ENCODE results near the gene PLXNA1.

The PLXNA1 gene

DNA sequence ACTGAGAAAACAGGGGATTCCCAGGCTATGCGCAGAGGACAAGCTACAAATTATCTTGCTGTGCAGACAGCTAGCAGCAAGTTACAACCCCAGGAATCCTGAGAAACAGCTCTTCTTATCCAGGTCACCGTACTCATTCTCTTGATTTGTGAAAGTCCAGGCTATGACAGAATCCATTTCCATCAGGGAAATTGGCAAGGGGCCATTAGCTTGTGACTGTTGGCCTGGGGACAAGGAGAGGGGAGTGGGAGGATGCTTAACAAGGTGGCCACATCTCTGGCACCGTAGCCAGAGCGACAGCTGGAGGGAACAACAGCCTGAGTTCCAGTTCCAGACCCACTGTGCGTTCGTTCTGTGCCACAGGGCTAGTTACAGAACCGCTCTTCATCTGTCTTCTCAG, 44.9 kb upstream of the PLXNA1 start:
- no peak overlapping the region for H3K27ac ChIP-seq
- TF ChIP-seq CTCF (IDR thresholded peaks at IDR 0.05): no peak
- TF ChIP-seq ZFX (IDR thresholded peaks at IDR 0.05; ENCODE audit: borderline replicate concordance): no peak

- TF ChIP-seq CTCF (IDR thresholded peaks at IDR 0.05): no peak
- H3K27ac ChIP-seq: no peak overlapping the region
Measured at GRCh38 chr3:126938520-126939337, 44.2 kb upstream of the PLXNA1 start.

- TF ChIP-seq ZFX (IDR thresholded peaks at IDR 0.05; ENCODE audit: borderline replicate concordance) (no peak), CTCF (IDR thresholded peaks at IDR 0.05) (peak; percentile 13; the same call in 1 of the 2 replicates)
- H3K27ac ChIP-seq: no peak overlapping the region
Measured at GRCh38 chr3:126939338-126939718, 43.6 kb upstream of the PLXNA1 start.

DNA sequence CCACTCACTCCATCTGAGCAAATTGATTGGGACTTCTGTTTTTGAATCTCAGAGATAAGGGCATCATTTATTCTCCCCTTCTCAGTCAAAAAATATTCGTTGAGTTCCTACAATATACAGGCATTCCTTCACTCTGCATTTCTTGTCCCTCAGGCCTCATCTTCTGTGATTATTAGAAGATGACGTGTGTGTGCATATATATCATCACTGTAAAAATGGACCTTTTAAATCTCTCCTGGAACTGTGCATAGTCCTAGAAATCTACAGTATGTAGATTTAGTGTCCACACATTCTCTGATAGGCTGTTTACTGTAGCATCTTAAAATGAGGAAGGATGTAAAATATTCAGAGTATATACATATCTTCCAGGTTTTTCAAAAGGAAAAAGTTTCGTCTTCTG, 43.2 kb upstream of the PLXNA1 start:
- H3K27ac ChIP-seq: no peak overlapping the region
- TF ChIP-seq CTCF (IDR thresholded peaks at IDR 0.05): no peak
- TF ChIP-seq ZFX (IDR thresholded peaks at IDR 0.05; ENCODE audit: borderline replicate concordance): no peak

GRCh38 chr3:126941721-126942270, 41.1 kb upstream of the PLXNA1 start:
- TF ChIP-seq ZFX (IDR thresholded peaks at IDR 0.05; ENCODE audit: borderline replicate concordance) (no peak), CTCF (IDR thresholded peaks at IDR 0.05) (no peak)
- H3K27ac ChIP-seq: no peak overlapping the region

GRCh38 chr3:126944089-126944965, 38.6 kb upstream of the PLXNA1 start:
- no peak overlapping the region for H3K27ac ChIP-seq
- TF ChIP-seq CTCF (IDR thresholded peaks at IDR 0.05) (no peak), ZFX (IDR thresholded peaks at IDR 0.05; ENCODE audit: borderline replicate concordance) (no peak)

Data from 22Rv1 (cell line).